BJ (cell line): ENCODE data around the gene DNAJC25. TPM values are rescaled to one million over a fixed set of nuclear protein-coding genes. Genes with fewer than 3 reads are reported as not detected.

Source experiments
- CTCF ChIA-PET: fragments of 350-600 bp; formaldehyde crosslinking; extraction: SDS; loops from one replicate; lab custom pipeline; 2021; ENCODE audit warnings: antibody characterized with exemption, inconsistent platforms; lab: Yijun Ruan, JAX
- POLR2A ChIA-PET: fragments of 300-600 bp; sonication (Branson Sonifier 250); formaldehyde crosslinking; extraction: SDS; loops from one replicate; lab custom pipeline; 2021; ENCODE audit warnings: antibody characterized with exemption; lab: Charles Lee
- DNase-seq: peaks from one replicate; pipeline ENCODE4 v3.0.0-alpha.2; 2011; ENCODE audit warnings: low read depth
- H3K27me3 ChIP-seq: 2 replicates; pipeline ENCODE4 v1.6.0; 2011; ENCODE audit warnings: low read length; ENCODE audit not compliant: control insufficient read depth, insufficient read depth
- H3K36me3 ChIP-seq: 2 replicates; pipeline ENCODE4 v1.5.1; 2011; ENCODE audit warnings: low read length; ENCODE audit not compliant: control insufficient read depth, insufficient read depth
- H3K4me3 ChIP-seq: 2 replicates; pipeline ENCODE4 v1.5.1; 2011; ENCODE audit warnings: low read depth, mild to moderate bottlenecking, control low read depth, low read length
- CTCF ChIP-seq: IDR thresholded peaks from 2 replicates; pipeline ENCODE4 v1.5.1; 2011; ENCODE audit warnings: low read depth, mild to moderate bottlenecking, control low read depth, inconsistent platforms, low read length, moderate library complexity; ENCODE audit not compliant: insufficient read depth
- polyA plus RNA-seq: library from polyadenylated mRNA; depleted of rRNA; stranded (reverse); fragments of >200 nt; gene quantifications from 2 replicates; pipeline ENCODE4 v1.2.3, GENCODE V29; 2011

DNAJC25 gene
- polyA plus RNA-seq, 1 experiment, result 4.9 TPM

GRCh38 chr9:111622626-111623025 is 8.5 kb upstream of the DNAJC25 start:
- Histone ChIP-seq H3K27me3 (no peaks in the 10 kb centered on the region), H3K36me3 (no peaks in the 10 kb centered on the region), H3K4me3 (no peak overlapping the region)
- CTCF ChIA-PET, result interaction anchor here (1.9 kb wide), 1 partner anchor 24 kb away, joined by 18 read pairs; the partner anchor contains the start of gene PTGR1
- POLR2A ChIA-PET, result no interaction called here
- peak; percentile 50 for DNase-seq
- TF ChIP-seq CTCF, result no peak

- no peak for DNase-seq
- ChIA-PET CTCF (no interaction called here), POLR2A (no interaction called here)
- Histone ChIP-seq H3K4me3 (no peak overlapping the region), H3K36me3 (no peaks in the 10 kb centered on the region), H3K27me3 (no peaks in the 10 kb centered on the region)
- TF ChIP-seq CTCF, result no peak
These were observed 3.7 kb upstream of the DNAJC25 start for GRCh38 chr9:111627260-111627963.

GRCh38 chr9:111628411-111628810 is 2.7 kb upstream of the DNAJC25 start:
- CTCF ChIA-PET, result no interaction called here

GRCh38 chr9:111630182-111630963 is 761 bp upstream of the DNAJC25 start:
- ChIA-PET CTCF (interaction anchor here (1.0 to 2.7 kb wide), 3 partner anchors 9 to 32 kb away, joined by 3 to 6 read pairs (median 3); no protein-coding TSS in a partner anchor), POLR2A (no interaction called here)
- no peak for DNase-seq
- Histone ChIP-seq H3K36me3 (no peaks in the 10 kb centered on the region), H3K27me3 (no peaks in the 10 kb centered on the region), H3K4me3 (peak overlapping the region; percentile 86)
- no peak for TF ChIP-seq CTCF

More at GRCh38 chr9:111628411-111628810, 2.7 kb upstream of the DNAJC25 start:
- no peak for TF ChIP-seq CTCF
- POLR2A ChIA-PET, result no interaction called here
- H3K4me3 ChIP-seq, result no peak overlapping the region
- H3K36me3 ChIP-seq, result no peaks in the 10 kb centered on the region
- no peaks in the 10 kb centered on the region for H3K27me3 ChIP-seq
- DNase-seq, result no peak

- H3K4me3 ChIP-seq, result peak overlapping the region; percentile 86
- H3K27me3 ChIP-seq, result no peaks in the 10 kb centered on the region
- no peaks in the 10 kb centered on the region for H3K36me3 ChIP-seq
- CTCF ChIA-PET, result interaction anchor here (1.0 to 2.7 kb wide), 2 partner anchors 10 to 33 kb away, joined by 3 to 6 read pairs; no protein-coding TSS in a partner anchor
- no peak for TF ChIP-seq CTCF
- POLR2A ChIA-PET, result no interaction called here
- no peak for DNase-seq
These were observed 245 bp upstream of the DNAJC25 start for GRCh38 chr9:111630964-111631213.
